GM18909 (cell line): Measurements from ENCODE around the gene SEC62.

Experiments
- ATAC-seq: cut with Tn5 transposase; IDR thresholded peaks from one replicate; pipeline ENCODE4 v1.9.1; 2021; ENCODE audit warnings: mild to moderate bottlenecking; ENCODE audit not compliant: unreplicated experiment, poor library complexity

Gene SEC62, protein sequence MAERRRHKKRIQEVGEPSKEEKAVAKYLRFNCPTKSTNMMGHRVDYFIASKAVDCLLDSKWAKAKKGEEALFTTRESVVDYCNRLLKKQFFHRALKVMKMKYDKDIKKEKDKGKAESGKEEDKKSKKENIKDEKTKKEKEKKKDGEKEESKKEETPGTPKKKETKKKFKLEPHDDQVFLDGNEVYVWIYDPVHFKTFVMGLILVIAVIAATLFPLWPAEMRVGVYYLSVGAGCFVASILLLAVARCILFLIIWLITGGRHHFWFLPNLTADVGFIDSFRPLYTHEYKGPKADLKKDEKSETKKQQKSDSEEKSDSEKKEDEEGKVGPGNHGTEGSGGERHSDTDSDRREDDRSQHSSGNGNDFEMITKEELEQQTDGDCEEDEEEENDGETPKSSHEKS

DNA sequence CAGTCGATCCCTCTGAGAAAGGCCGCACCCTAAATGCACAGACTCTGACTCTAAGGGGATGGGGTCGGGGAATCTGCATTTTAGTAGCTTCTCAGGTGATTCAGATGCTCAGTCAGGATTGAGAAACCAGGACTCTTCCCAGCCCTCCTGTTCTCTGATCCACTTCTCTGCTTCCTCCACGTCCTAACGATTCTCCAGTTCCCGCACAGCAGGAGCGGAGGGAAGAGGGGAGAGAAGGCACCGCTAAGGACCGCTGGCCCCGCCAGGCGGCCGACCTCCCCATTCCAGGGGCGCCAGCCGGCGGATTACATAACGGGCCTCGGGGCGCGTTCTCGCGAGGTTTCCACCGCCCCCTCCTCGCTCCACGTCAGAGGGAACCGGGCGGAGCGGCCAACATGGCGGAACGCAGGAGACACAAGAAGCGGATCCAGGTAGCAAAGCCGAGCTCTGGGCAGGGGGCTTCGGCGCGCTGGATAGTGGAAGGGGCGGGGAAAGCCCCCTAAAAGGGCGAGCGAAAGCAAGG lies at the start of gene SEC62:
TSS of gene SEC62 (plus strand) at position 380 of the 523 bp plus-strand sequence. CDS start at position 396, 16 bp downstream.
- ATAC-seq, result peak; percentile 94

GRCh38 chr3:169923189-169923588 lies 43.4 kb upstream of the SEC62 start:
- no peak for ATAC-seq

- no peak for ATAC-seq
These were observed 42.8 kb upstream of the SEC62 start for GRCh38 chr3:169923831-169924230.

DNA sequence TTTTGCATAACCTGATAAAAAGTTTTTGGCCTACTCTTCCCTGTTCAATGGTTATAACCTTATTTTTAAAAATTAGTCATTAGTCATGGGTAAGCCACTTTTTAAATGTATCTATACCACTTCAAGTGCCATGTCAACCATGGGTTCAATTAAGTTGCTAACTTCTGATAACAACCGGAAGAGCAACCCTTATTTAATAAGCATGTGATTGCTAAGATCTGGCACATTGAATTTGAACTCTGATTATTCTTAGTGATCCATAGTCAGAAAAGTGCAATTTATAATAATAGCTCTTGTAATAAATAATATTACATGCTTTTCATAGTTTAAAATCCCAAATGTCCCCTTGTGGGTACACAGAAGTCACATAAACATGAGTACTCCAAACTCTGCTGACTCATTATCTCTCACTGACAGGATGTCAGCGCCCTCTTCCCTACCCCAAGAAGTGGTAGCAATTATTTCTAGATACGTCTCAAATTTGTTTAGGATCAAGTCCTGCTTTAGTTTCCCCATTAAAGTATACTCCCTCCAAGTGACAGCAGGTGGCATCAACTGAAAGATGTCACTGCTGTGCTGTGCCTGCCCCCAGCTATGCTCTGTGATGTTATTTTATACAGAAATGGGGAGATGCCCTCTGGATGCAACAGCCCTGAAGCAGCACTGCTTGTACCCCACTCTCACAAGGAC lies 36.6 kb upstream of the SEC62 start:
- peak; percentile 43 for ATAC-seq

DNA sequence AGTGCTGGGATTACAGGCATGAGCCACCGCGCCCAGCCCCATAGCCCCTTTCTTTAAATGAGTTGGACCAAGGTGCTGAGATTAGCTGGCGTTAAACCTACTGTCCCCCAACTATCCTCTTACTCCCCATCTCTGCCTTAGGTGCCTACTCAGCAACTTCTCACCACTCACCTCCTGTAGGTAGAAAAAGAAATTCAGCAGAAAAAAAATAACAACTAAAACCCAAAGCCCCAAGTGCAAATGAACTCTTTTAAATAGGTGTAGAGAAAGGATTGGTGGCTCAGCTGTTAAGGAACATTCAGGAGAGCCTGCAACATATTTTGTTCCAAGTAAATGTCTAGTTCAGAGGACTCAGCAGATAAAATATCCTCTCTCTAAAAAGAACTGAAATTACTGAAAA lies 35.8 kb upstream of the SEC62 start:
- ATAC-seq, result no peak

DNA sequence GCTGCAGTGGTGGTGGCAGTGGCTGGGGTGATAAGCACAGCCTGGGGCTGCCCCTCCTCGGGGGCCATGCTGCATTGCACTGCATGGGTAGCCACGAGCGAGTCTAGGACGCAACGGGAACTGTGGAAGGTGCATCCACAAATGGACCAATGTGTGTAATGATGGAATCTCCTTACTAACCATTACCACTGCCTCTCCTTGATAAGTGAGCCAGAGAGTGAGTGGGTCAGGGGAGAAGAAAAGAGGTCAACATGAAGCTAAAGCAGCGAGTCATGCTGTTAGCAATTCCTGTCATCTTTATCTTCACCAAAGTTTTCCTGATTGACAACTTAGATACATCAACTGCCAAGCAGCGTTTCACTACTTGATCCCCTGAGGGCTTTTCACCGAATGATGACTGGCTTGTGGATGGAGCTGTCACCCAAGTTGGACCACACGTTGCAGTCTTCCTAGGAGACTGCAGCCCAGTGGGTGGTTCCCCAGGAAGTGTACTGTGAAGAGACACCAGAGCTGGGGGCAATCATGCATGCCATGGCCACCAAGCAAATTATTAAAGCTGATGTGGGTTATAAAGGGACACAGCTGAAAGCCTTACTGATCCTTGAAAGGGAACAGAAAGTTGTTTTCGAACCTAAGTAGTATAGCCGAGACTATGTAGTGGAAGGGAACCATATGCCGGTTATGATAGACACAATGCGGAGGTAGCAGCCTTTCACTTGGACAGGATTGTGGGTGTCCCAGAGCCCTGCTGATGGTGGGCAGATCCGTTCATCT lies 34.7 kb upstream of the SEC62 start:
- peak; percentile 91 for ATAC-seq

GRCh38 chr3:169939320-169939719 lies 27.3 kb upstream of the SEC62 start:
- no peak for ATAC-seq

DNA sequence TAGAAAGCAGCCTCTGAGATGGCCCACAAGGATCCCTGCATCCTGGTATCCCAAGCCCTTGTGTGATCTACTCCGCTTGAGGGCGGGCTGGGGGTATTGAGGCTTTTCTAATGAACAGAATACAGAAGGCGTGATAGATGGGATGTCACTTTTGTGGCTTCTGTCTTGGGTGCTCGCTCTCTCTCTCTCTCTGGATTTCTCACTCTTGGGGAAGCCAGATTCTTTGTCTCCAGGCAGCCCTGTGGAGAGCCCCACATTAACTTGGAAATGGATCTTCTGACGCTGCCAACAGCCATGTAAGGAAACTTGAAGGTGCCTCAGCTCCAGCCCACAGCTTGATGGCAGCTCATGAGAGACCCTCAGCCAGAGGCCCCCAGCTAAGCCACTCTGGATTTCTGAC lies 26.9 kb upstream of the SEC62 start:
- no peak for ATAC-seq

DNA sequence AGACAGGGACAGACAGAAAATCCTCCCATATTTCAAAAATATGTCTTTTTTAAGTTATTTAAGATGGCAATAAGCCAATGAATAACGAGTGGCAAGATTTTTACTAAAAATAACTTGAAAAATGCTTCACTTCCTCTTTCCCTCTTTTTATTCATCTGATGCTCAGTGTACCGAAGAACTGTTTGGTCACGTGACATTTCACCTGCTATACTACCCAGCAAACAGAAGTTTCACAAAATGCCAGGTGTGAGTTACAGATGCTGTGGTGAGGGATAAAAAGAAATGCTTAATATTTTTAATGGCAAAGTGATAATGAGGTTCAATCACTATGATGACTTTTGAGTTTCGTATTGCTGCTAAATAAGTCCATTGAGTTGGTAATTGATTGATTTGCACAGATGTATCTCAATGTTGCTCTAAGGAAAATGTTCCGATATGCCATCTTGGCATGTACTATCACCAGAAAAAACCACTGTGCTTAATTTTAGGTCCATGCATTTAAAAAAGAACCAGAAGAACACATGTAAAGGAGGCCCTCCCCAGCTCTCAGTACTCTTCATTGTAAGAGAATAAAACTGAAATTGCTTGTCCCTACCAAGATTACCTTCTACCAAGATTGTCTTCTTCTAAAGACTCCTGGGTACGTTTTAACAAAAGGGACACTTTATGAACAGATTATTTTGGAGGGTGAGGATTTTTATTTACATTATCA lies 26.0 kb upstream of the SEC62 start:
- peak; percentile 81 for ATAC-seq

DNA sequence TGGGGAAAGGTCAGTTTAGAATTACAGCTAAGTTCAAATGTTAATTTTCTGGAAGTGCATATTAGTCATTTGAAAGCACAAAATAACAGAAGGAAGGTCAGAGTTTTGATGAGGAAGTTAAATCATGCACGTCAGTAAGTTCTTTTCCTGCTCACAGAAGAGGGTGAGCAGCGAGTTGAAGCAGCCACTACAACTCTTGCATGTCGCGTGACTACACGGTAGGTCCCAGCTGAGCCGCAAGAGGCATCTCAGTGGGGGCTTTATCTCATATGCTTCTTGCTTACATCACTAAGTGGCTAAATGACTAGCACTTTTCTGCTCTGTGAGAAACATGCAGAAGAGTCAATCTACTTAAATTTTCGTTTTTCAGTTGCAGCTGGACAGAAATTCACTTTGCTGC lies 21.3 kb upstream of the SEC62 start:
- peak; percentile 86 for ATAC-seq

DNA sequence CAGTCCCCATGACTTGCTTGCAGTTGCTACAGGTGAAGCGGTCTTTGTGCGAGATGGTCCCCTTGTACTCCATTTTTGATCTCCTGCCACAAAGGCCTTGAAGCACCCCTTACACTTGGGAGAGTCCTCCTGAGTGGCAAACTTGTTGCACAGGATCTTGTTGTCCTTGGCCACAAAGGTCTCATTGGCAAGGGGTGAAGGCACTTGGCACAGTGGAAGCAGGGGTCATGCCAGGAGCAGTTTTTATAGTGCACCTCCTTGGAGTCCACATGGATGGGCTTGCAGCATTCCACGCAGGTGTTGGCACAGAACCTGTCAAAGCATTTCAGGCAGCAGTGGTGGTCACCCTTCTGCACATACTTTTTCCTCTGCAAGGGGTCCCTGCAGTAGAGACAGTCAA lies 20.3 kb upstream of the SEC62 start:
- ATAC-seq, result no peak

DNA sequence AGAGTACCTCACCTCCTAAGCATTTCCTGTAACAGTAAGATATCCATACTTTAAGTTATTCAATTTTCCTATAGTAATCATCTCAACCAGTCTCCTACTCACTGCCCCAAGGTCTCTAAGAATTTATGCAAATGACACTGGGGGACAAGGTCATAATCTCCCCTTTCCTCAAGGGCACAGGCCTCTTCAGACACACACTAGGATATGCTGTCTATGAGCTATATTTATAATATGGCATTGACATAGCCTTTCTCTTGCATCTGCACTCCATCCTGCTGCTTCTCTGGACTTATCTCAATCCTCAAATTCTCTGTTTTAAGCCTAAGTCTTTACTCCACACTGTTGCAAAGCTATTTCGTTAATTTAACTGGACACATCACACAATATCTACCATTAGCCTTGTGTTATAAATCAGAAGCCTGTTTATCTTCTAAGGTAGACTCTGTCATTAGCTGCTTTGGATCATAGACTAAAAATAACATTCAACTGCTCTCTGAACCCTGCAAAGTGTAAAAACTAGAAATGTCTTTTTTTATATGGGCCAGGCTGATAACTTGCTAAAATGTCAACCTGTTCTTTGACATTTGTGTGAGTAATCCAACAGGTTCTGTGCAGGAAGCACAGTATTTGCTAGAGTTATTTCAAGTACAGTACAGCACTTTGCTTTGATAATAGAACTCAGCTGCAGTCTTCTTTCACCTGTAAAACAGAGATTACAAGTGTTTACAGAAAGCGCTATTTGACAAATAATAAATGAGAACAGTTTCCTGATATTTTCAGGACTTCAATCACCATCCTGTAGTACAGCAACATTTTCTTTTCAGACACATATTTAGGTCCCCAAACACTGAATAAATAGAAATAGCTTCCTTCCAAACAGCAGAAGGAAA lies 17.8 kb upstream of the SEC62 start:
- ATAC-seq, result no peak

- ATAC-seq, result no peak
These were observed 14.6 kb upstream of the SEC62 start for GRCh38 chr3:169952045-169952444.

DNA sequence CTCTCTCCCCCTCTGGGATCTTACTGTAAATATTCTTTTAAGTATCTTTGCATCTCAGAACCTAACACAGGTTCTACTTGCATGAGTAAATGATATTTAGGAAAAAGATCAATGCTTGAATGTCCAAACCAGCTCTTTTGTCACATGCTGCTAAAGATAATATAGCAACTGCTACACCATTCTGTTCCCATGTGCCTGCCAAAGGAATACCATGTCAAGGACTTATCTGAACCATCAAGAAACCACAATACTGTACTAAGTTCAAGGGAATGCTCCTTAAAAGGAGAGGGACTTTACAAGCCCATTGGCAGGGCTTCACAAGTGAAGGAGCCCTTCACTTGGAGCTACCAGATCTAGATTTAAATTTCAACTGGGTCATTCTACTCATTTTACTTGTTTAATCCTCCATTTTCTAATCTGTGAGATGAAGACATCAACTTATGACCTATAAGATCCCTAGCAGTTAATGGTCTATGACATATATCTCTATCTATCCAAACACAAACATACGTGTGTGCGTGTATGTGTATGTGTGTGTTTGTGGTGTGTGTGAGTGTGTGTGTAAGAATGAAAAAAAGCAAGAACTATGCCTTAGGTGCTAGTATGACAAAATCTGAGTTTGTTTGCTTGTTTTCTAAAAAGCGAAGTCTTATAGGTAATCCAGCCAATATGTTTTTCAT lies 13.0 kb upstream of the SEC62 start:
- ATAC-seq, result peak; percentile 22

DNA sequence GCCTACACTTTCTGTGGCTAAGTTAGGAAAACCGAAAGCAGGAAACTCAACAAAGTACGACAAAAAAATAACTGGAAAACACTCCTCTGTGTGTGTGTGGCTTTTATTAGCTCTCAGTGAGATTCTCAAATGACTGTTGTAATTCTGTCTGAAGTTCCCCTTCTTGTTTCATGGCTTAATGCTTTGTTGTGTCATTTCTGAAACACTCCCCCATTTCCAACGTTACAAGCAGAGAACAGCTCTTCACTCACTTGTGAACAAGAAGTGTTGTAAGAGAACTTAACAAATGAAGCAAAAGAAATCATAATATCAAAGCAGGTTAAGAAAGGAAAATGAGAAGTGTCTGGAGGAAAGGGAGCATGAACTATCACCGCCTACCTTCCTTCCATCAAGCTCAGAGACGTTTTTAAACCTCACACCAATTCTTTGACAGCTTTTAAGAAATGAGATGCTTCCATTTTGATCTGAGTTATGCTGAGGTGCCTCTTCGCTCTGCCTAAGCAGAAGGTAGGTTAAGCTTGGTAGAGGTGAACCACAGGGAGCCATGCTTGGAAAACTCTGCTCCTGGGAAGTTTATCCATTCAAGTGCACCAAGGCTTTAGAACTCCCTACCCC lies 12.4 kb upstream of the SEC62 start:
- peak; percentile 74 for ATAC-seq

DNA sequence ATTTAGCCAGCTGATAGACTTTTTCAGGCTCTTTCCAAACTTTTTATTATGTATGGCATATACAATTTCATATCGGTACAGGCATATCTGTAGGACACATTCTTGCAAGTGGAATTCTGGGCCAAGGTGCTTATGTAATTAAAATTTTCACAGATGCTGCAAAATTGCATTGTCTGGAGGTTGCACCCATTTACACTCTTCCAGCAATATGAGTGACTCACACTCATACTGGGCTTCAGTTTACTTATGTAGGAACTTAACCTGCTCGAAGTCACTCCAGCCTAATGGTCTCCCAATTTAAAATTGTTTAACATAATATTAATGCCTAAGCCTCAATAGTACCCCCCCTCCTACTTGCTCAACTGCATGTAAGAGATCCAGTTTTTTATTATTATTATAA lies 11.2 kb upstream of the SEC62 start:
- no peak for ATAC-seq

DNA sequence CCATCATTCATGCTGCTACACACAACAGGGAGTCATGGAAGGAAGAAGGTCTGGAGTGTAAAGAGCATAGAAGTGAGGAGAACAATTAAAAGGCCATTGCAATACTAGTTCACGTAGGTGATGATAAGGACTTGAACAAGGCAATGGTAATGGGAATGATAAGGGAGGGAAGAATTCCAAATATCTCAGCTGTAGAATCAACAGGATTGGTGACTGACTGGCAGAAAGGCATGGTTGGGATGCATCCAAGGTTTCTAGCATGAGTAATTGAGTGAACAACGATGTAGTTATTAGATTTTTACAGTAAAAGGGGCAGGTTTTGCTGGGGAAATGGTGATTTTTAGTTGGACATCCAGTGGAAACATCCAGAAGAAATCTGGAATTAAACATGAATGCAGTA lies 2.4 kb upstream of the SEC62 start:
- ATAC-seq, result no peak
